Esophagus muscularis mucosa (tissue), 4 donors: ENCODE data around the gene TRPV2.

Source experiments
- CTCF ChIP-seq, 3 experiments: fragments of 200-600 bp in 2 of 3; fragments of 450-650 bp in 1 of 3; sonication (generic) in 2 of 3; IDR thresholded peaks; one replicate each; pipeline ENCODE4 v1.5.1; 2017 to 2019; ENCODE audit warnings: antibody characterized with exemption in 3 of 3, mild to moderate bottlenecking in 2 of 3, moderate library complexity in 1 of 3
- EP300 ChIP-seq: sonication (generic); formaldehyde crosslinking; IDR thresholded peaks from one replicate; pipeline ENCODE4 v1.6.1; 2017; ENCODE audit warnings: antibody characterized with exemption
- POLR2A ChIP-seq: fragments of 450-650 bp; IDR thresholded peaks from one replicate; pipeline ENCODE4 v1.6.1; 2017; ENCODE audit warnings: antibody characterized with exemption, moderate library complexity, mild to moderate bottlenecking, low read depth
- POLR2AphosphoS5 ChIP-seq, 2 donors: sonication (generic); formaldehyde crosslinking; IDR thresholded peaks; one replicate each; pipeline ENCODE4 v1.6.1; 2017; ENCODE audit warnings: antibody characterized with exemption in 2 of 2

DNA sequence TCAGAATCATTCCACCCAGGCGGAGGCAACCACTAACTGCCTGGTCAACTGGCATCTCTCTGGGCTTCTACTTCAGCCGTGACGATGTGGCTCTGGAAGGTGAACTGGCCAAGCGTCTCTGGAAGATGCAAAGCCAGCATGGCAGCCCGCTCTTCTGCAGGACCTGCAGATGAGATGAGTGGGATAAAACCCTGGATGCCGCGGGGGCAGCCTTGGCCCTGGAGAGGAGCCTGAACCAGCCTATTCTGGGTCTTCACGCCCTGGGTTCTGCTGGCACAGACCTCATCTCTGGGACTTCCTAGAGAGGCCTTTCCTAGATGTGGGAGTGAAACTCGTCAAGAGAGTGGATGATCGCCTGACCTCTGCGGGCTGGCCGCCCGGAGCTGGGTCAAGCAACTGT is 23.9 kb upstream of the TRPV2 start:
- TF ChIP-seq EP300 (no peak), CTCF (IDR thresholded peaks at IDR 0.05) (no peak), POLR2AphosphoS5 (IDR thresholded peaks at IDR 0.05) (no peak), POLR2A (no peak)
